ENCODE results near the gene SLC35D3.
A peak's percentile ranks its signal among the peaks of the same experiment; 100 is the strongest.
"Not testable (repeated sequence)": the region's sequence is repeated elsewhere in the genome, so short reads cannot be mapped to it uniquely, and the experiment has no call there.

The SLC35D3 gene

DNA sequence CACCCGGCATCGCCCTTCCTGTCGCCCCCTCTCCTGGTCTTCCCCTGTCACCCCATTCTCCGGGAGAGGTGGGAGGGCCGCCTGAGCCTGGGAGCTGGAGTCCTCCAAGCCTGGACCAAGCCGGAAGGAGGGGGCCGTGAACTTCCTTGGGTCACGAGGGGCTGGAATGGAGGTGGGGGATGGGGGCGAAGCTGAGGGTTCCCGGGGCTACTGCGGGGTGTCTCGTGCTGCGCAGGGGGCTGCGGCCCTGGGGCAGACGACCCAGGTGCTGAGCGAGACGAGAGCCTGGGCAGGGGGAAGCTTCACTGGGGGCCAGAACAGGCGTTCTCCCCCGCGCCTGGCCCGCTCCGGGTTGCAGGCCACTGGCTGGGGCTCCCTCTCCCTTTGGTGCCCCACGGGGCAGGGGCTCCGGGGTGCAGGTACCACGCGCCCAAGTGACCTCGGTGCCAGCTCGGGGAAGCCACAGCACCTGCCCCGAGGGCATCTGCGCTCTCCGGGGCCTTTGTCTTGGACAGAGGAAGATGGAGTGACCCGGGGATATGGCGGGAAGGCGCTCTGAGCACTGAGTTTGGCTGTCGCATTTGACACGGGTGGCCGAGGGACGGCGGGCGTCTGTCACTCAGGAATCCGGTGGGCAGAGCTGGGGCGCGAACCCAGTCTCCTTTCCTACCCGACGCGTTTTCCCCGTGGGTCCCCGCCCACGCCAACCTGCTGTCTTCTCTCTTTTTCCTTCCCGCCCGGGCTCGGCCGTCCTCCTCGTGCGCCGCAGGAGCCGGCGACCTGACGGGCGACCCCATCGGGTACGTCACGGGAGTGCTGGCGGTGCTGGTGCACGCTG is 1.2 kb downstream of the SLC35D3 start:
- peak; percentile 4 for DNase-seq

DNA sequence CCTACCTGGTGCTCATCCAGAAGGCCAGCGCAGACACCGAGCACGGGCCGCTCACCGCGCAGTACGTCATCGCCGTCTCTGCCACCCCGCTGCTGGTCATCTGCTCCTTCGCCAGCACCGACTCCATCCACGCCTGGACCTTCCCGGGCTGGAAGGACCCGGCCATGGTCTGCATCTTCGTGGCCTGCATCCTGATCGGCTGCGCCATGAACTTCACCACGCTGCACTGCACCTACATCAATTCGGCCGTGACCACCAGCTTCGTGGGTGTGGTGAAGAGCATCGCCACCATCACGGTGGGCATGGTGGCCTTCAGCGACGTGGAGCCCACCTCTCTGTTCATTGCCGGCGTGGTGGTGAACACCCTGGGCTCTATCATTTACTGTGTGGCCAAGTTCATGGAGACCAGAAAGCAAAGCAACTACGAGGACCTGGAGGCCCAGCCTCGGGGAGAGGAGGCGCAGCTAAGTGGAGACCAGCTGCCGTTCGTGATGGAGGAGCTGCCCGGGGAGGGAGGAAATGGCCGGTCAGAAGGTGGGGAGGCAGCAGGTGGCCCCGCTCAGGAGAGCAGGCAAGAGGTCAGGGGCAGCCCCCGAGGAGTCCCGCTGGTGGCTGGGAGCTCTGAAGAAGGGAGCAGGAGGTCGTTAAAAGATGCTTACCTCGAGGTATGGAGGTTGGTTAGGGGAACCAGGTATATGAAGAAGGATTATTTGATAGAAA is 2.0 kb downstream of the SLC35D3 start:
- no peak for DNase-seq

DNA sequence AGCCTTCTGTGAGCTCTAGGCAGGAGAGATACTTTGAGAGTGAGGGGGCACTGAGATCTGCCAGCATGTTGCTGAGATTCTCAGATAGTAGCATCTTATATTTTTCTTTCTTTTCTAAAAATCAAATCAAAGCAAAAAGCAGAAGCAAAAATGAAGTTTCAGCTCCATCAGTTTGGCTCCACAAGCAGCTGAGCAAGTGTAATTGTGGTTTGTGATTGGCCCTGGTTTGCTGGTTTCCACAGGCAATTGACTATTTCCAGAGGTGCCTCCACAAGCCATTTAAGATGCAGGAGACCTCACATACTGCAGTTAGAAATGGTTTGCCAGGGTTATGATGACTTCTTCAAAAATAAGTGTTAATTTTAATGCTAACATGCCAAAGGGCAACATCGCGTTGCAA is 4.3 kb downstream of the SLC35D3 start:
- no peak for DNase-seq

DNA sequence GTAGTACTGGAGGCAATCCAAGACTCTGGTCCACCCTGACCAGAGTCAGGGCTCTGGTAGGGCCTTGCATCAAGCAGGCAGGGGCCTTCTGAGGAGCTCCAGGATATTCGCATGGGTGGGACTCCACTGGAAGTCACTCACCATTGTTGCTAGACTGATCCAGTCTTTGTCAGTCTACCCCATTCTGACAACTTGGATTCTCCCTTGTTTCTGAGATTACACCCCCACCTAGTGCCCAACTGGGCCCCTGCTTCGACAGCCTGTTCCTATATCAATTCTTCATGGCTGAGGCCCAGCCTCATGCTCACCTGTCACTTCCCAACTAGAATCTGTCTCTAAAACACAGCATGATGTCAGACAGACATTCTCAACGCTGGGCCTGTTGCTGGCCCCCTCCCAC is 5.2 kb downstream of the SLC35D3 start:
- DNase-seq: peak; percentile 18

DNA sequence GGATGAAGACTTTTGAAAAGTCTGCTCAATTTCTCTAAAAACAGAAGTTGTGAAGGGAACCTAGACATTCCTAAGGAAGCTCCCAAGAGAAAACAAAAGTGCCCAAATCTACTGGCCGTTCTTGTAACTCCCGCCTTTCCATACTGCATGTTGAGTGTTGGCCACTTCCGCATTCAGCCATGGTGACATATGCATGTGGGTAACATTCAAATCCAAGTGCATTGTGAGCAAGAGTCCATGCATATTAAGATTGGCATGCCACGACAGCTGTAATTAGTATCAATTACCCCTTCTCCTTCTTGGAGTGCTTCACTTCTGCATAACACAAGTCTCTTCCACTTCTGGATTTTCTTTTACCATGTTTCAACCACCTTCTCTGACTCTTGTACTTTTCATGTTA is 8.4 kb downstream of the SLC35D3 start:
- no peak for DNase-seq

DNA sequence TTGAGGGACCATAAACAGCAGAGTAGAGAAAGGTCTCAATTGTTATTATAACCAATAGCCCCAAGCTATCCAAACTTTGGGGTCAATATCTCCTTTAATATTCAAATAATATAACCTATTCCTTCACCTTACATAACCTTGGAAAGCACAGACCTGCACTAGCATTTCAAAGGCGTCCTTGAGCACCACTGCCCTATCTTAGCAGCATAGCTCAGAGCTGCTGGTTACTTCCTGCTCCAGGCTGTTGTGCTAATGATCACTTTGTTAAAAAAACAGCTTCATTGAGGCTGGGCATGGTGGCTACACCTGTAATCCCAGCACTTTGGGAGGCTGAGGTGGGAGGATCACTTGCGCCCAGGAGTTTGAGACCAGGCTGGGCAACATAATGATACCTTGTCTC is 10.5 kb downstream of the SLC35D3 start:
- DNase-seq: no peak

DNA sequence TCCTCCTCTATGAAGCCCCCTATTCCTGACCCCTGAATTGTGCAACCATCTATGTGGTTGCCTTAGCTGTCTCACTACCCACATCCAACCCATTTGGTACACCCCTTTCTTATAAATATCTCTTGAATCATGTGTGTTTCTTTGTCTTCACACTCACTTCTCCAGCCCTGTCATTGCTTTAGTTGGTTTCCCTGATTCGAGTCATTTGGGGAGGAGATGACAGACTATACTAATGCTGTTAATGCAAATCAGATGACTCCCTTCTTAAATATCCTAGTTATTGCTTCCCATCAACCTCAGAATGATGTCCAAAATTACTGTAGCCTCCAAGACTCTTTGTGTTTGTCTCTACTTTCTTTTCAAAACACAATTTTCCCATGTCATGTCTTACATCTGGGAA is 23.0 kb downstream of the SLC35D3 start:
- no peak for DNase-seq

DNA sequence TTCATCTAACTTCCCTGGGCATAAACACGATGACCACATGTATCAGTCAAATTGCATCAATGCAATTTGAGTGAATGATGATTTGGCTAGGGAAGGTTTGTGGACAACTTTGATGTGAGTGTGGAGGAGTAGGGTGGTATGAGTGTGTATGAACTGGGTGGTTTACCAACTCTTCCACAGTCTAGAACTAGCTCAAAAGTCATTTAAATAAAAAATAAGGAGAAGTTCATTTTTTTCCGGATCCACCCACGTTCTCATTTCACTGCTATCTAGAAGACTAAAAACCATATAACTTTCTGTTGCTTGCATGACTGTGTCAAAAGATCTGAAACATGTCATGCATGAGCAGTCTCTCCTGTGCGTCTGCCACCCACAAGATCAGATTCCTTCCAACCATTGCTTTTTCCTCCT is 23.6 kb downstream of the SLC35D3 start:
- no peak for DNase-seq

DNA sequence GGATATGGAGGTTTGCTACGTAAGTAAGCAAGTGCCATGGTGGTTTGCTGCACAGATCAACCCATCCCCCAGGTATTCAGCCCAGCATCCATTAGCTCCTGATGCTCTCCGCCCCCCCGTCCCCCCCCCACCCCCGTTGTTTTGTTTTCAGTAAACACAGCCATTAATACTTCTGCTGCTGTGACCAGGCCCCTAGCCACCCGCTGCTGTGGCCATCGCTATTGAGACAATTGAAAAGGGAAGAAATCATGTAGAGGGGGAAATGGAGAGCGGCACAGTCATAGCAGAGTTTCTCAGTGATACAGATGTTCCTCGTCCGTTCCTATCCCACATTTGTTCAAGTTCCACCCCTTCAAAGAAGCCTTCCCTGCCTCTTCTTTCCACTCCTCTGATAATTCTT is 24.9 kb downstream of the SLC35D3 start:
- no peak for DNase-seq

DNA sequence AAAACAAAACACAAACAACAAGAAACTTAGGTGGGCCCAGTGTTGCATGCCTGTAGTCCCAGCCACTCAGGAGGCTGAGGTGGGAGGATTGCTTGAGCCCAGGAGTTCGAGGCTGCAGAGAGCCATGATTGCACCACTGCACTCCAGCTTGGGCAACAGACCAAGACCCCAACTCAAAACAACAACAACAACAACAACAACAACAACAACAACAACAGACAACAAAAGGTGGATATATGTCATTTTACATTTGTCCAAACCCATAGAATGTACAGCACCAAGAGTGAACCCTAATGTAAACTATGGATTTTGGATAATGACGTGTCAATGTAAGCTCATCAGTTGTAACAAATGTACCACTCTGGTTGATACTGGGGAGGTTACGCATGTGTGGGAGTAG is 27.9 kb downstream of the SLC35D3 start:
- DNase-seq: not testable (repeated sequence)

DNA sequence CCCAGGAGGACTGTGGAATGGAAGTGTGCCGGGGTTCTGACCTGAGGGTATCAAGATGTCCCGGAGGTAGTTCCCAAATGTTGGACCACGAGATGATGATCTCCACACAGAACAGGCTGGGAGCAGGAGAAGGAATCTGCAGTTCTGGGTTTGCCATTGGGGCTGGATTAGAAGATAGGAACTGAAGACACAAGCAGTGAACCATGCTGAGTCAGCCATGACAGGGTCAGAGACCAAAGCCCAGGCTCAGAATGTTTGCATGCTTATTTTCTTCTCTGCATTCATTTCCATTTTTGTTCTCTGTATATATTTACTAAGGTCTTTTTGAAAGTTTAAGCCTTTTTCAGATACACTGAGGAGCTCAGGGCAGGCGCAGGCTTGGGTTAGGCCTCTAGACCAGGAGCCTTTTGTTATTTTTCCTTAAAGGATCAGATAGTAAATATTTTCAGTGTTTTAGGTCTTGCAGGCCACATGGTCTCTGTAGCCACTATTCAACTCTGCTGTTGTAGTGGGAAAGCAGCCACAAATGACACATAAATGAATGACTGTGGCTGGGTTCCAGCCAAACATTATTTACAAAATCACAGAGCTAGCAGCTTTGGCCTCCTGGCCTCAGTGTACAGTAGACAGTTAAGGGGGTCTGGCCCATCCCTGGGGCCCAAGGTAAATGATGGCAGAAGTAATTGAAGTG is 28.5 kb downstream of the SLC35D3 start:
- DNase-seq: no peak

DNA sequence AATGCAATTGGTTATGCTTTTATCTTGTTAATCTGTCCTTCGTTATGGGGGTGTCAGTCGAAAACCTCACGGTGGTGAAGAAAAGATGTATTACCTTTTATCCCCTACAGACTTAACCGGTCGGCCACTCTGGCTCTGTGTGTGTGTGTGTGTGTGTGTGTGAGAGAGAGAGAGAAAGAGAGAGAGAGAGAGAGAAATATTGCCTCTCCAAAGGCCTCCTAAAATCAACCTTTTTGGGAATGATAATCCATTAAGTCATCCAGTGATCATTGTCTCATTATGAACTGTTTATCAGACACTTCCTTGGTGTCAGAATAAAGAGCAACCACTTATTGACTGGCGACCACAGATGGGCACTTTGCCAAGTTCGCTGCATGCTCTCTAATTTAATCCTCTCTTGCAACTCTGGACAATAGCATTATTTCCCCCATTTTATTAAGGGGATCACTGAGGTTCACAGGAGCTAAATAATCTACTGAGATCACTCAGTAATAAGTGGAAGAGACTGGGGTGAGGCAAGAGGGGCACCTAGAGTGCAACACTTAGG is 30.7 kb downstream of the SLC35D3 start:
- no peak for DNase-seq

DNA sequence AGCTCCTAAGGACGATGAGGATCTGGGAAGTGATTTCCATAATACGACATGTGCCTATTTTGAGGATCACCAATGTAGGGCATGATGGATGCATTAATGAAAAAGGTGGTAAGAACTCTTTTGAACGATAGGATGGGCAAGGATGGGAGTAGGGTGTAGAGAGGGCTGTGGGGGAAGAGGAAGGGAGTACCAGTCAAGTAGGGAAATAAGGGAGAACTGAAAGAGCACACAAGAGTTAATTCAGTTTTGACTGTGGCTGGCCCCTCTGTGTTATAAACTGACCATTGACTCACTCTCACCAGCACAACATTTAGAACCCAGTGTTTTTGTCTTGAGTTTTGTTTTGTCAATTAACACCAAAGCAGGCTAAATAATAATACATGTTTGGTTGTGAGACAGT is 33.0 kb downstream of the SLC35D3 start:
- DNase-seq: no peak

DNA sequence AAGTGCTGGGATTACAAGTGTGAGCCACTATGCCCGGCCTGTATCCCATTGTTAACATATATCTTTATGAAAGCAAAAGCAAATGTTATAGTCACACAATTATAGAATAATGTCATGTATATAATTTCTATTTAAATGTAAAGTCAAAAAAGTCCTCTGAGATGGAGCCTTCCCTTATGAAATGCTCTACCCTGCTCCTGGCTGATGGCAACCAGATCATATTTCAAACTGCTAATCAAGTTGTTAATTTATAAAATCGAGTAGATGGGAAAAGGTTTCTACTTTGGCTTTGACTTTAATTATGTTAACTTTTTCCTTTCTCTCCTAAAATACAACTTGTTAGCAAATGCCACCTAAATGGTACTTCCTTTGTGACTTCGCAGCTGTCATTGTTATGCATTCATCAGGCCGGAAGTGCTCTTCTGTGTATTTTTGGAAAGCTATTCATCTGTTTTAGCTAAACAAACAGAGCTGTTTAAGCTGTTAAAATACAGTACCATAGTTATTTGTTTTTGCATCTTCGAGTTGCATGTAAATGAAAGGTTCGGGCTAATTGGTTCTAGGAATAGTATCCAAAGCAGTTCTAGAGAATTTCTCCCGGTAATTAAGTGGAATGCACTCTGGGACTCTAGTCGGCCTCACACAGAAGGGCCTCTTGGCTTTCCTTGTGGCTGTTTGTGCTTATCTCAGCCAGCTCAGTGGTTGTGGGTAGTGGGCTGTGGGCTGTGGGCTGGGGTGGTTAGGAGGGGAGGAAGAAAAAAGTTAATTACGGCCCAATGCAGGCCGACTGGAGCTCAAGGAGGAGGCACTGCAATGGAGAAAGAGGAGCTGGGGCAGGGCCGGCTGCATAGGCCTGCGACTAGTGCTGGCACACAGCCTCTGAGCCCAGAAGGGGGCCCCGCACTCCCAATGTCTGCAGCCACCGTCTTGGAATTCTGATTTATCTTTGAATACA is 34.8 kb downstream of the SLC35D3 start:
- DNase-seq: no peak

DNA sequence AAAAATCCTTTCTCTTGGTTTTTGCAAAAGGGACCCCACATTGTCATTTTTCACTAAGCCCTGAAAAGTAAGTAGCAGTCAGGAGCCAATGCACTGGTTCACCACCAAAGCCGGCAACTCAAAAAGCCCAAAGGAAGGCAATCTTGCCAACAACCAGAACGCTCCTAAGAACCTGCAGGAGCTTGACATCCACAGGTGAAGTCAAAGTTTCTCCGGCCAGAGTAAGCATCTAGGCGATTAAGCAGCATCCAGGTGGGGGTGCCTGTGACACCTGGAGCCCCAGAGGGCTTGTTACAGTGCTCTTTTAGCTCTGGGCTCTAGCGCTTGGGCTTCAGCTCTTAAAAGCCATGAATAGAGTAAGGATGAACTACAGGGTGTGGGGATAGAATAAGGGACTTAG is 36.1 kb downstream of the SLC35D3 start:
- no peak for DNase-seq

DNA sequence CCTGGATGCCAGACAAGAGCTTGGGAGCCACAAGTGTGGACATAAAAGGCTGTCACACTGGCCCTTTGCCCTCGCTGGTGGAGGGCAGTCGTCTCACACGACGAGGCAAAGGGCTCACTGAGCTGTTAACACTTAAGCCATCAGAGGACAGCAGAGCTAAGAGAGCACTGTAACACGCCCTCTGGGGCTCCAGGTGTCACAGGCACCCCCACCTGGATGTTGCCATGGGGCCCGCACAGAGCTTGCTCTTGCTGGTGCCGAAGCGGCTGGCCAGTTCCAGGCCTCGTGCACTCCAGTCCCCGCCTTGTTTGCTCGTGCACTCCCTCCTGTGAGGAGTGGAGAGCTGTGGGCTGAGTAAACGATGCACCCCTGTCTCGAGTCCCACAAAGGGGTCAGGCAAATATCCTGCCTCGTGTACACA is 37.4 kb downstream of the SLC35D3 start:
- DNase-seq: no peak

DNA sequence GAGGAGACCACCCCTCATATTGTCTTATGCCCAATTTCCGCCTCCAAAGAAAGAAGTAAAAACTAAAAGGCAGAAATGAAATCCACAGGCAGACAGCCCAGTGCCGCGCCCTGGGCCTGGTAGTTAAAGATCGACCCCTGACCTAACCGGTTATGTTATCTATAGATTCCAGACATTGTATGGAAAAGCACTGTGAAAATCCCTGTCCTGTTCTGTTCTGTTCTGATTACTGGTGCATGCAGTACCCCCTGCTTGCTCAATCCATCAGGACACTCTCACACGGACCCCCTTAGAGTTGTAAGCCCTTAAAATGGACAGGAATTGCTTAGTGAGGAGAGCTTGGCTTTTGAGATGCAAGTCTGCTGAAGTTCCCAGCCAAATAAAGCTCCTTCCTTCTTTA is 37.8 kb downstream of the SLC35D3 start:
- DNase-seq: not testable (repeated sequence)

DNA sequence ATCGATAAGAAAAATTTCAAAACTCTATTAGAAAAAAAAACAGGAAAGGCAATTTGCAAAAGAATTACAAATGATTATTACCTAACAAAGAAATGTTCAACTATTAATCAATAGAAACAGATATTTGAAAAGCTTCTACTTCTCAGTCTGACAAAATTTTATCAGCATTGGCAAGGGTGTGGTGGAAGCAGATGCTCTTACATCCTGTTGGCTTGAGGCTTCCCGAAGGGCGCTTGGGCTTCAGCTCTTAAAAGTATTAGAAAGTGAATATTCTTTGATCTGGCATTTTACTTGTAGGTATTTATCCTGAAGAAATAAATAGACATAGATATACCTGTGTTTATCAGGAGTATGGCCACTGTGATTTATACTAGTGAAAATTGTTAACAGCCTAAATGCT is 38.7 kb downstream of the SLC35D3 start:
- no peak for DNase-seq

DNA sequence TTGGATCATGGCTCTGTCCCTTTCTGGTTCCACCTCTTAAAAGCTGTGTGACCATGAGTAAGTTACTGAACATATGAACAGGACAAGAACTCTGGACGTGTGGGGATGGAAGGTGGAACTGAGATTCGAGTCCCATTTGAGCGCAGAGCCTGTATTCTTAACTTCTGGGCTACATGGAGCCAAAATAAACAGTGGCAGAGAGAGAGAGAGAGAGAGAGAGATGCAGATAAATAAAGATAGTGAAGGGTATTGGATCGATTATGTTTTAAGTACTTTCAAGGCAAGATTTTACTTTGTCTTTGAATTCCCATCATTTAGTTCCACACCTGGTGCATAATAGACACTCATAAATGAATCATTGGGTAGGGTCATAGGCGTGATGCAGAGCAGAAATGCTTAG is 39.7 kb downstream of the SLC35D3 start:
- no peak for DNase-seq

DNA sequence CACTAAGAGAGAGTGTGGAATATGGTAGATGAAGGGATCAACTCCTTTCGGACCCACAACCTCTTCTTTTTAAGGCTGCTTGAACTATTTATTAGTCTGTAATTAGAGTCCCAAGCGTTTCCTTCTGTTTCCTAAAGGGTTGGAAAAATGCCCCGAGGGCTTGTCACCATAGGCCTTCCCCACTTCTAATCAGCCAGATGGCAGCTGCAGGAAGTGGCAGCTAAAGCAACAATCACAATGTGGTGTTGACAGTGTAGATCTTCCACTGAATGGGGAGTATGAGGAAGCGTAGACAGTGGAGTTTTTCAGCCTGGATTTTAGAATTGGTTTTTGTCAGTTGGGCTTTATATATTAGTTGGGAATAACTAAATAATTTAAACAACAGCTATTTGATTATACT is 40.6 kb downstream of the SLC35D3 start:
- no peak for DNase-seq

DNA sequence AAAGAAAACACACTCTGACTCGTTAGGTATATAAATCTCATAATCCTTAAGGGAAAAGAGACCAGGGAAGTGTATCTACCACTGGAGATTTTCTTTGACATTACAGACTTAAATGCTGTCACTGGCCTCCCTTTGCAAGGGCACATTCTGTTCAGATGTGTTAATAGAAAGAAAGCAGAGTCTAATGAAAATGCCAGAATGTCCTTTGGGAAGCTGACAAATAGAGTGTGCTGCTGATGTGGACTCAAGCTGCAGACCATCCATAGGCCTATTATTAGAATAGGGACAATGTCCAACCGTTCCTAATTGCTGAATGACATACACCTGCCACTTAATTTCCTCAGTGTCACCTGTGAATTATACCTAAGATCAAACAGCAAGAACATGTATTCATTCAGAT is 41.2 kb downstream of the SLC35D3 start:
- DNase-seq: no peak

DNA sequence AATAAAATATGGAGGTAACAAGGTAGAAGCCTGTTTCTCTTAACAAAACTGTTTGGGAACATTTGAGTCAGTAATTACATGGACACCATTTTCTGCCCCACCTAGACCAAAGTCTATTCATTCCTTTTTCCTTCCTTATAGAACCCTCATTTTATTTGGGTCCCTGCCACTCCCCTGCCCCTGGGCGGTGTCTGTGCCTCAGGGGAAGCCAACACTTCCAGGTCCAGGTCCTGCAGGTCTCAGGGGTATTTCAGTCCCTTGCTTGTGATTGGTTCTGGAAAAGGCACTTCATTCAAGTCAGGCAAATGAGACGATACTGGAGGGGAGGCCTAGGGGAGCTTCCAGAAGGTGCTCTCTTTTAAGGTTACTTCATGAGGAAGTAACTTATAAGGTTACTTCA is 42.3 kb downstream of the SLC35D3 start:
- no peak for DNase-seq
